K562 (cell line): ENCODE data around the gene ZMIZ1. TPM values are rescaled to one million over a fixed set of nuclear protein-coding genes. Genes with fewer than 3 reads are reported as not detected.

Experiments used
- BHLHE40 ChIP-seq: IDR thresholded peaks from 2 replicates; pipeline ENCODE4 v1.6.1; 2011; ENCODE audit warnings: low read length, improper control_type of control experiment
- ERF ChIP-seq: fragments of 450-650 bp; formaldehyde crosslinking; IDR thresholded peaks from 2 replicates; pipeline ENCODE4 v1.4.0; 2020; ENCODE audit warnings: mild to moderate bottlenecking, mixed read lengths
- GATAD2A ChIP-seq: fragments of 450-650 bp; IDR thresholded peaks from 2 replicates; pipeline ENCODE4 v1.6.1; 2017
- KDM2B ChIP-seq: fragments of 250-450 bp; sonication (Bioruptor Pico); IDR thresholded peaks from 2 replicates; pipeline ENCODE4 v1.8.0; 2021; ENCODE audit warnings: mild to moderate bottlenecking, moderate library complexity
- MCM3 ChIP-seq: fragments of 450-650 bp; IDR thresholded peaks from 2 replicates; pipeline ENCODE4 v1.6.1; 2016
- RAD21 ChIP-seq, 2 experiments: fragments of 250-450 bp in 1 of 2; fragments of 450-650 bp in 1 of 2; sonication (Bioruptor Pico) in 1 of 2; formaldehyde crosslinking in 1 of 2; IDR thresholded peaks in 1 of 2; conservative IDR thresholded peaks in 1 of 2; 2 replicates each; pipeline versions ENCODE4 v1.4.0 to v1.8.0; 2020 to 2022; ENCODE audit warnings: mild to moderate bottlenecking in 2 of 2, moderate library complexity in 1 of 2
- RB1 ChIP-seq: fragments of 450-650 bp; IDR thresholded peaks from 2 replicates; pipeline ENCODE4 v1.6.1; 2017; ENCODE audit warnings: low read depth, mild to moderate bottlenecking
- RCOR1 ChIP-seq, 2 experiments: IDR thresholded peaks; 2 replicates each; pipeline ENCODE4 v1.6.1; 2012; ENCODE audit warnings: low read depth in 2 of 2, low read length in 2 of 2, borderline replicate concordance in 1 of 2, improper control_type of control experiment in 1 of 2
- RFX7 ChIP-seq: fragments of 250-450 bp; sonication (Bioruptor Pico); IDR thresholded peaks from 2 replicates; pipeline ENCODE4 v1.5.1; 2021; ENCODE audit warnings: mild to moderate bottlenecking
- STAT5A ChIP-seq: IDR thresholded peaks from 2 replicates; pipeline ENCODE4 v1.6.1; 2012; ENCODE audit warnings: low read length, inconsistent platforms, borderline replicate concordance
- ZFP30 ChIP-seq: fragments of 250-450 bp; sonication (Bioruptor Pico); IDR thresholded peaks from 2 replicates; pipeline ENCODE4 v1.8.0; 2022; ENCODE audit warnings: moderate library complexity, mild to moderate bottlenecking, inconsistent platforms, borderline replicate concordance
- ZNF140 ChIP-seq: fragments of 250-450 bp; sonication (Bioruptor Pico); IDR thresholded peaks from 2 replicates; pipeline ENCODE4 v1.8.0; 2021; ENCODE audit warnings: moderate library complexity, mild to moderate bottlenecking, inconsistent platforms
- ZNF24 ChIP-seq: fragments of 450-650 bp; IDR thresholded peaks from 2 replicates; pipeline ENCODE4 v1.6.1; 2016
- polyA plus RNA-seq, 8 experiments: library from polyadenylated mRNA; depleted of rRNA in 4 of 8; stranded (reverse) in 5 of 8; unstranded in 3 of 8; fragments of >200 nt; fragmentation: Nextera tagmentation in 2 of 8; fragmentation: Illumina TruSeq in 1 of 8; extraction: Ambion mirVana in 2 of 8; extraction: Trizol in 1 of 8; gene quantifications; 2 replicates each; pipeline versions ENCODE4 v1.2.1 to v1.2.3, GENCODE V29; 2011 to 2014; ENCODE audit warnings: inconsistent platforms in 1 of 8, missing spikeins in 1 of 8
- total RNA-seq, 7 experiments: library from RNA; depleted of rRNA in 6 of 7; stranded (reverse); fragments of >200 nt in 6 of 7; fragmentation: Illumina TruSeq in 2 of 7; extraction: Trizol in 2 of 7; gene quantifications; 2 replicates each; pipeline versions ENCODE4 v1.2.1 to v1.2.3, GENCODE V29; 2011 to 2021; ENCODE audit warnings: low replicate concordance in 1 of 7
- TF ChIP-seq, protein P1 (sequence below): fragments of 250-450 bp; sonication (Bioruptor Pico); IDR thresholded peaks from 2 replicates; pipeline ENCODE4 v1.8.0; 2022; ENCODE audit warnings: inconsistent platforms, mild to moderate bottlenecking, moderate library complexity, borderline replicate concordance
- TF ChIP-seq, protein P2 (sequence below): fragments of 450-650 bp; IDR thresholded peaks from 2 replicates; pipeline ENCODE4 v1.6.1; 2016; ENCODE audit warnings: borderline replicate concordance
- TF ChIP-seq, protein P3 (sequence below): sonication (generic); formaldehyde crosslinking; IDR thresholded peaks from 2 replicates; pipeline ENCODE4 v1.8.0; 2022; ENCODE audit warnings: mild to moderate bottlenecking, low read depth, missing genetic modification reagents
- TF ChIP-seq, protein P4 (sequence below): IDR thresholded peaks from 3 replicates; pipeline ENCODE4 v1.6.1; 2011; ENCODE audit warnings: borderline replicate concordance, mild to moderate bottlenecking; ENCODE audit not compliant: insufficient read length, insufficient read depth
- TF ChIP-seq, protein P5 (sequence below): sonication (generic); formaldehyde crosslinking; IDR thresholded peaks from 2 replicates; pipeline ENCODE4 v1.4.0; 2020; ENCODE audit warnings: mild to moderate bottlenecking, missing genetic modification reagents
- TF ChIP-seq, protein P6 (sequence below): conservative IDR thresholded peaks from 2 replicates; pipeline ENCODE4 v1.6.1; 2011; ENCODE audit warnings: low read depth, mild to moderate bottlenecking, low read length; ENCODE audit not compliant: control insufficient read depth

ZMIZ1 gene
- total and polyA plus RNA-seq, 9 of the 15 experiments (the other 6 are each of a cell fraction or from before 2014, with no cell fraction given): 1.0 to 37.3 (median 4.3) TPM

DNA sequence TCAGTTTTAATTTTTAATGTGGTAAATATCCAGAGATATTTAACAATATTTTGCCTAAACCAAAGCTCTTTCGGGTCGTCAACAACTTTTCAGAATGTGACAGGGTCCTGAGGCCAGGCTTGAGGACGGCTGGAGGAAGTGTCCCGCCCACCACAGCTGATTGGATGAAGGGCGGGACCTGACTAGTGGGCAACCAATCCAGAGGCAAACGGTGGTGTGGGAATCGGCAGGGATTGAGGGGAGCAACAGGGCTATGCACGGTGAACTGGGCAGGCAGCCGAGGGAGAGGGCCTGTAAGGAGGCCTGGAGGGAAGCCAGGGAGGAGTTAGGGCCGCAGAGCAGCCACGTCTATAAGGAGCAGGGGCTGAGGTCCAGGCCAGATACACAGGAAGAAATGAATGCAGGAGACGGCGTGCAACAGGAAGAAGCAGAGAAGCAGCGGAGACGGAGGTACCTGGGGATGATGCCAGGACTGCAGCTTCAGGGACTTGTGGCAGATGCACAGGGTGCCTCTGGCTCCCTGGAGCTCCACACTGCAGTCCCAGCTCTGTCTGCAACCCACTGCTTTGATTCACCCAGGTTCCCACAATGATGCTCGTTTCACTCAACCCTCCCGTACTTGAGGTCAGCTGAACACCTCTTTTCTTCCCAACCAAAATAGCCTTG lies 46.1 kb upstream of the ZMIZ1 start (continued):
- TF ChIP-seq RB1 (no peak), RFX7 (no peak), MCM3 (no peak), ZNF140 (CRISPR knock-in tag) (no peak), RAD21 (CRISPR knock-in tag; conservative IDR thresholded peaks at IDR 0.05 in 1 of 2, IDR thresholded peaks at IDR 0.05 in 1 of 2) (no peak), ZFP30 (CRISPR knock-in tag) (no peak), STAT5A (no peak), GATAD2A (no peak), BHLHE40 (no peak), RCOR1 (IDR thresholded peaks at IDR 0.05; ENCODE audit: borderline replicate concordance in 1 of 2, low read depth in 2 of 2, low read length in 2 of 2) (peak in 1 of 2 experiments; percentile 58; a peak in 2 of 4 replicates), KDM2B (no peak), ZNF24 (peak; percentile 17; the same call in 1 of the 2 replicates), ERF (CRISPR knock-in tag) (no peak)
- TF ChIP-seq, protein P1, sequence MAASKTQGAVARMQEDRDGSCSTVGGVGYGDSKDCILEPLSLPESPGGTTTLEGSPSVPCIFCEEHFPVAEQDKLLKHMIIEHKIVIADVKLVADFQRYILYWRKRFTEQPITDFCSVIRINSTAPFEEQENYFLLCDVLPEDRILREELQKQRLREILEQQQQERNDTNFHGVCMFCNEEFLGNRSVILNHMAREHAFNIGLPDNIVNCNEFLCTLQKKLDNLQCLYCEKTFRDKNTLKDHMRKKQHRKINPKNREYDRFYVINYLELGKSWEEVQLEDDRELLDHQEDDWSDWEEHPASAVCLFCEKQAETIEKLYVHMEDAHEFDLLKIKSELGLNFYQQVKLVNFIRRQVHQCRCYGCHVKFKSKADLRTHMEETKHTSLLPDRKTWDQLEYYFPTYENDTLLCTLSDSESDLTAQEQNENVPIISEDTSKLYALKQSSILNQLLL (CRISPR knock-in tag): no peak
- TF ChIP-seq, protein P2, sequence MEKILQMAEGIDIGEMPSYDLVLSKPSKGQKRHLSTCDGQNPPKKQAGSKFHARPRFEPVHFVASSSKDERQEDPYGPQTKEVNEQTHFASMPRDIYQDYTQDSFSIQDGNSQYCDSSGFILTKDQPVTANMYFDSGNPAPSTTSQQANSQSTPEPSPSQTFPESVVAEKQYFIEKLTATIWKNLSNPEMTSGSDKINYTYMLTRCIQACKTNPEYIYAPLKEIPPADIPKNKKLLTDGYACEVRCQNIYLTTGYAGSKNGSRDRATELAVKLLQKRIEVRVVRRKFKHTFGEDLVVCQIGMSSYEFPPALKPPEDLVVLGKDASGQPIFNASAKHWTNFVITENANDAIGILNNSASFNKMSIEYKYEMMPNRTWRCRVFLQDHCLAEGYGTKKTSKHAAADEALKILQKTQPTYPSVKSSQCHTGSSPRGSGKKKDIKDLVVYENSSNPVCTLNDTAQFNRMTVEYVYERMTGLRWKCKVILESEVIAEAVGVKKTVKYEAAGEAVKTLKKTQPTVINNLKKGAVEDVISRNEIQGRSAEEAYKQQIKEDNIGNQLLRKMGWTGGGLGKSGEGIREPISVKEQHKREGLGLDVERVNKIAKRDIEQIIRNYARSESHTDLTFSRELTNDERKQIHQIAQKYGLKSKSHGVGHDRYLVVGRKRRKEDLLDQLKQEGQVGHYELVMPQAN: no peak
- TF ChIP-seq, protein P3, sequence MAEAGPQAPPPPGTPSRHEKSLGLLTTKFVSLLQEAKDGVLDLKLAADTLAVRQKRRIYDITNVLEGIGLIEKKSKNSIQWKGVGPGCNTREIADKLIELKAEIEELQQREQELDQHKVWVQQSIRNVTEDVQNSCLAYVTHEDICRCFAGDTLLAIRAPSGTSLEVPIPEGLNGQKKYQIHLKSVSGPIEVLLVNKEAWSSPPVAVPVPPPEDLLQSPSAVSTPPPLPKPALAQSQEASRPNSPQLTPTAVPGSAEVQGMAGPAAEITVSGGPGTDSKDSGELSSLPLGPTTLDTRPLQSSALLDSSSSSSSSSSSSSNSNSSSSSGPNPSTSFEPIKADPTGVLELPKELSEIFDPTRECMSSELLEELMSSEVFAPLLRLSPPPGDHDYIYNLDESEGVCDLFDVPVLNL (CRISPR knock-in tag): no peak
- TF ChIP-seq, protein P4, sequence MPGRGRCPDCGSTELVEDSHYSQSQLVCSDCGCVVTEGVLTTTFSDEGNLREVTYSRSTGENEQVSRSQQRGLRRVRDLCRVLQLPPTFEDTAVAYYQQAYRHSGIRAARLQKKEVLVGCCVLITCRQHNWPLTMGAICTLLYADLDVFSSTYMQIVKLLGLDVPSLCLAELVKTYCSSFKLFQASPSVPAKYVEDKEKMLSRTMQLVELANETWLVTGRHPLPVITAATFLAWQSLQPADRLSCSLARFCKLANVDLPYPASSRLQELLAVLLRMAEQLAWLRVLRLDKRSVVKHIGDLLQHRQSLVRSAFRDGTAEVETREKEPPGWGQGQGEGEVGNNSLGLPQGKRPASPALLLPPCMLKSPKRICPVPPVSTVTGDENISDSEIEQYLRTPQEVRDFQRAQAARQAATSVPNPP: no peak
- TF ChIP-seq, protein P5, sequence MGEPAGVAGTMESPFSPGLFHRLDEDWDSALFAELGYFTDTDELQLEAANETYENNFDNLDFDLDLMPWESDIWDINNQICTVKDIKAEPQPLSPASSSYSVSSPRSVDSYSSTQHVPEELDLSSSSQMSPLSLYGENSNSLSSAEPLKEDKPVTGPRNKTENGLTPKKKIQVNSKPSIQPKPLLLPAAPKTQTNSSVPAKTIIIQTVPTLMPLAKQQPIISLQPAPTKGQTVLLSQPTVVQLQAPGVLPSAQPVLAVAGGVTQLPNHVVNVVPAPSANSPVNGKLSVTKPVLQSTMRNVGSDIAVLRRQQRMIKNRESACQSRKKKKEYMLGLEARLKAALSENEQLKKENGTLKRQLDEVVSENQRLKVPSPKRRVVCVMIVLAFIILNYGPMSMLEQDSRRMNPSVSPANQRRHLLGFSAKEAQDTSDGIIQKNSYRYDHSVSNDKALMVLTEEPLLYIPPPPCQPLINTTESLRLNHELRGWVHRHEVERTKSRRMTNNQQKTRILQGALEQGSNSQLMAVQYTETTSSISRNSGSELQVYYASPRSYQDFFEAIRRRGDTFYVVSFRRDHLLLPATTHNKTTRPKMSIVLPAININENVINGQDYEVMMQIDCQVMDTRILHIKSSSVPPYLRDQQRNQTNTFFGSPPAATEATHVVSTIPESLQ: no peak
- TF ChIP-seq, protein P6, sequence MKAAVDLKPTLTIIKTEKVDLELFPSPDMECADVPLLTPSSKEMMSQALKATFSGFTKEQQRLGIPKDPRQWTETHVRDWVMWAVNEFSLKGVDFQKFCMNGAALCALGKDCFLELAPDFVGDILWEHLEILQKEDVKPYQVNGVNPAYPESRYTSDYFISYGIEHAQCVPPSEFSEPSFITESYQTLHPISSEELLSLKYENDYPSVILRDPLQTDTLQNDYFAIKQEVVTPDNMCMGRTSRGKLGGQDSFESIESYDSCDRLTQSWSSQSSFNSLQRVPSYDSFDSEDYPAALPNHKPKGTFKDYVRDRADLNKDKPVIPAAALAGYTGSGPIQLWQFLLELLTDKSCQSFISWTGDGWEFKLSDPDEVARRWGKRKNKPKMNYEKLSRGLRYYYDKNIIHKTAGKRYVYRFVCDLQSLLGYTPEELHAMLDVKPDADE: 0 out of 2 replicates have a peak, but pooled peaks have one; percentile 31
